ENCODE results near the gene SDS.

The SDS gene

GRCh38 chr12:113398346-113399290, 5.1 kb downstream of the SDS start:
- DNase-seq, result no peak

- no peak for DNase-seq
Measured at GRCh38 chr12:113397497-113398197, 6.0 kb downstream of the SDS start.

- no peak for DNase-seq
Measured at GRCh38 chr12:113396828-113397496, 6.7 kb downstream of the SDS start.

GRCh38 chr12:113396200-113396599, 7.5 kb downstream of the SDS start:
- DNase-seq, result no peak

- no peak for DNase-seq
Measured at GRCh38 chr12:113395119-113395518, 8.6 kb downstream of the SDS start.

- DNase-seq, result no peak
Measured at GRCh38 chr12:113393749-113394148, 9.9 kb downstream of the SDS start.

- DNase-seq, result no peak
Measured at GRCh38 chr12:113392988-113393579, 10.6 kb downstream of the SDS start.

- DNase-seq, result no peak
Measured at GRCh38 chr12:113392520-113392919, 11.2 kb downstream of the SDS start.

- no peak for DNase-seq
Measured at GRCh38 chr12:113391650-113392337, 11.9 kb downstream of the SDS start.

- DNase-seq, result no peak
Measured at GRCh38 chr12:113391145-113391544, 12.5 kb downstream of the SDS start.

GRCh38 chr12:113390064-113391043, 13.3 kb downstream of the SDS start:
- no peak for DNase-seq

- DNase-seq, result no peak
Measured at GRCh38 chr12:113388351-113388750, 15.3 kb downstream of the SDS start.

- DNase-seq, result no peak
Measured at GRCh38 chr12:113387631-113388030, 16.1 kb downstream of the SDS start.

- DNase-seq, result no peak
Measured at GRCh38 chr12:113386866-113387566, 16.7 kb downstream of the SDS start.

GRCh38 chr12:113385282-113385882, 18.3 kb downstream of the SDS start:
- DNase-seq, result no peak

GRCh38 chr12:113384778-113385177, 18.9 kb downstream of the SDS start:
- DNase-seq, result no peak

GRCh38 chr12:113382206-113382605, 21.5 kb downstream of the SDS start:
- DNase-seq, result no peak

- no peak for DNase-seq
Measured at GRCh38 chr12:113381220-113381619, 22.5 kb downstream of the SDS start.

- DNase-seq, result no peak
Measured at GRCh38 chr12:113378291-113378690, 25.4 kb downstream of the SDS start.

GRCh38 chr12:113374823-113375428, 28.8 kb downstream of the SDS start:
- DNase-seq, result no peak
